ENCODE results near the gene NR6A1.

The NR6A1 gene

GRCh38 chr9:124602204-124602603 lies 168.9 kb downstream of the NR6A1 start:
- DNase-seq: no peak

GRCh38 chr9:124600407-124600806 lies 170.7 kb downstream of the NR6A1 start:
- no peak for DNase-seq

GRCh38 chr9:124599121-124599795 lies 171.9 kb downstream of the NR6A1 start:
- no peak for DNase-seq

- DNase-seq: no peak
Measured at GRCh38 chr9:124598048-124598447, 173.1 kb downstream of the NR6A1 start.

- no peak for DNase-seq
Measured at GRCh38 chr9:124596172-124596839, 174.8 kb downstream of the NR6A1 start.

- no peak for DNase-seq
Measured at GRCh38 chr9:124595743-124596142, 175.4 kb downstream of the NR6A1 start.

- DNase-seq: no peak
Measured at GRCh38 chr9:124594673-124595072, 176.4 kb downstream of the NR6A1 start.

- DNase-seq: no peak
Measured at GRCh38 chr9:124594225-124594624, 176.9 kb downstream of the NR6A1 start.

GRCh38 chr9:124593651-124594058 lies 177.5 kb downstream of the NR6A1 start:
- no peak for DNase-seq

- no peak for DNase-seq
Measured at GRCh38 chr9:124593200-124593599, 177.9 kb downstream of the NR6A1 start.

- no peak for DNase-seq
Measured at GRCh38 chr9:124590889-124591641, 180.0 kb downstream of the NR6A1 start.

- no peak for DNase-seq
Measured at GRCh38 chr9:124584631-124585030, 186.5 kb downstream of the NR6A1 start.

- DNase-seq: no peak
Measured at GRCh38 chr9:124583134-124583533, 188.0 kb downstream of the NR6A1 start.

- DNase-seq: no peak
Measured at GRCh38 chr9:124580186-124580585, 190.9 kb downstream of the NR6A1 start.

GRCh38 chr9:124576751-124577150 lies 194.4 kb downstream of the NR6A1 start:
- no peak for DNase-seq

- DNase-seq: no peak
Measured at GRCh38 chr9:124574534-124575375, 196.4 kb downstream of the NR6A1 start.

- no peak for DNase-seq
Measured at GRCh38 chr9:124570942-124571666, 200.0 kb downstream of the NR6A1 start.

- DNase-seq: no peak
Measured at GRCh38 chr9:124569942-124570341, 201.2 kb downstream of the NR6A1 start.

- DNase-seq: no peak
Measured at GRCh38 chr9:124567362-124567761, 203.7 kb downstream of the NR6A1 start.

GRCh38 chr9:124562328-124562727 lies 208.8 kb downstream of the NR6A1 start:
- no peak for DNase-seq

GRCh38 chr9:124559871-124560270 lies 211.2 kb downstream of the NR6A1 start:
- DNase-seq: no peak

GRCh38 chr9:124558777-124559470 lies 212.2 kb downstream of the NR6A1 start:
- DNase-seq: no peak

Data from CD4-positive, alpha-beta T cell treated with Interleukin-12 subunit alpha and Interleukin-12 subunit beta, for 1 hour (primary cell).